Neuronal stem cell (in vitro differentiated cells): ENCODE data around the gene NEURL1B.
"Not testable (repeated sequence)": the region's sequence is repeated elsewhere in the genome, so short reads cannot be mapped to it uniquely, and the experiment has no call there.

Experiments used
- DNase-seq: peaks from one replicate; pipeline ENCODE4 v3.0.0-alpha.2; 2013; ENCODE audit warnings: low spot score
- H2AFZ ChIP-seq: one replicate; pipeline ENCODE4 v1.6.1; 2013; ENCODE audit warnings: mild to moderate bottlenecking, low read length, inconsistent platforms
- H2AK5ac ChIP-seq: 2 replicates; pipeline ENCODE4 v1.6.1; 2013; ENCODE audit warnings: low read depth, mild to moderate bottlenecking, inconsistent platforms, low read length, moderate library complexity, mixed read lengths
- H2BK120ac ChIP-seq: 2 replicates; pipeline ENCODE4 v1.6.1; 2013; ENCODE audit warnings: low read depth, mild to moderate bottlenecking, inconsistent platforms, low read length, moderate library complexity, mixed read lengths
- H2BK12ac ChIP-seq: one replicate; pipeline ENCODE4 v1.6.1; 2013; ENCODE audit warnings: low read length, inconsistent platforms
- H2BK15ac ChIP-seq: 2 replicates; pipeline ENCODE4 v1.6.1; 2013; ENCODE audit warnings: mild to moderate bottlenecking, low read length, inconsistent platforms, mixed read lengths
- H2BK5ac ChIP-seq: one replicate; pipeline ENCODE4 v1.6.1; 2013; ENCODE audit warnings: inconsistent platforms, mild to moderate bottlenecking, low read length, moderate library complexity
- H3K14ac ChIP-seq: one replicate; pipeline ENCODE4 v1.6.1; 2013; ENCODE audit warnings: low read length, inconsistent platforms
- H3K18ac ChIP-seq: 2 replicates; pipeline ENCODE4 v1.6.1; 2013; ENCODE audit warnings: low read length, inconsistent platforms
- H3K23ac ChIP-seq: 2 replicates; pipeline ENCODE4 v1.6.1; 2013; ENCODE audit warnings: low read depth, mild to moderate bottlenecking, mixed read lengths, low read length, inconsistent platforms; ENCODE audit not compliant: poor library complexity
- H3K27ac ChIP-seq: replicated peaks from 3 replicates; pipeline ENCODE4 v1.5.1; 2013; ENCODE audit warnings: low read length, inconsistent platforms
- H3K27me3 ChIP-seq, 3 experiments: 2 replicates each; pipeline ENCODE4 v1.6.1; 2013; ENCODE audit warnings: low read length in 3 of 3, mild to moderate bottlenecking in 2 of 3, inconsistent platforms in 1 of 3, low read depth in 1 of 3, mixed read lengths in 1 of 3, moderate library complexity in 1 of 3; ENCODE audit not compliant: control insufficient read depth in 3 of 3, insufficient read depth in 3 of 3
- H3K36me3 ChIP-seq, 2 donors: replicated peaks in 1 of 2; 2 replicates each; pipeline ENCODE4 v1.6.1; 2013; ENCODE audit warnings: low read length in 2 of 2; ENCODE audit not compliant: control insufficient read depth in 2 of 2, insufficient read depth in 2 of 2
- H3K4ac ChIP-seq: 2 replicates; pipeline ENCODE4 v1.6.1; 2013; ENCODE audit warnings: inconsistent platforms, mild to moderate bottlenecking, low read length, moderate library complexity
- H3K4me1 ChIP-seq, 2 donors: 1 replicate in 1 of 2; 2 replicates in 1 of 2; pipeline ENCODE4 v1.6.1; 2013; ENCODE audit warnings: low read length in 2 of 2, low read depth in 1 of 2; ENCODE audit not compliant: control insufficient read depth in 2 of 2, insufficient read depth in 1 of 2
- H3K4me2 ChIP-seq: one replicate; pipeline ENCODE4 v1.6.1; 2013; ENCODE audit warnings: mild to moderate bottlenecking, low read length, inconsistent platforms; ENCODE audit not compliant: insufficient read depth, poor library complexity, severe bottlenecking
- H3K4me3 ChIP-seq, 2 donors: 2 replicates each; pipeline ENCODE4 v1.5.1; 2013; ENCODE audit warnings: low read length in 2 of 2, mild to moderate bottlenecking in 2 of 2, inconsistent platforms in 1 of 2, moderate library complexity in 1 of 2
- H3K79me1 ChIP-seq: one replicate; pipeline ENCODE4 v1.6.1; 2013; ENCODE audit warnings: low read depth, mild to moderate bottlenecking, inconsistent platforms, low read length, moderate library complexity
- H3K9ac ChIP-seq: one replicate; pipeline ENCODE4 v1.6.1; 2013; ENCODE audit warnings: mild to moderate bottlenecking, low read depth, low read length, inconsistent platforms; ENCODE audit not compliant: poor library complexity
- H3K9me3 ChIP-seq, 2 donors: replicated peaks in 1 of 2; 2 replicates each; pipeline versions ENCODE3 to v1.6.1; 2013; ENCODE audit warnings: low read length in 2 of 2, mild to moderate bottlenecking in 2 of 2, inconsistent platforms in 1 of 2, low read depth in 1 of 2, mixed read lengths in 1 of 2, moderate library complexity in 1 of 2; ENCODE audit not compliant: control insufficient read depth in 2 of 2, insufficient read depth in 1 of 2
- H4K8ac ChIP-seq: one replicate; pipeline ENCODE4 v1.6.1; 2013; ENCODE audit warnings: low read depth, mild to moderate bottlenecking, inconsistent platforms, low read length, moderate library complexity
- H4K91ac ChIP-seq: one replicate; pipeline ENCODE4 v1.6.1; 2013; ENCODE audit warnings: low read length, low read depth, mild to moderate bottlenecking, inconsistent platforms; ENCODE audit not compliant: poor library complexity
- WGBS, 2 donors: extraction: QIAGEN DNeasy Blood & Tissue Kit; methylation state at CpG; one replicate each; pipeline ENCODE4 v1.1.7; 2013; ENCODE audit warnings: missing lambda C conversion rate in 2 of 2, mixed read lengths in 1 of 2; ENCODE audit not compliant: insufficient read length in 2 of 2, insufficient replicate concordance in 1 of 2; ENCODE audit errors: extremely low coverage in 2 of 2; 5-methylcytosine and 5-hydroxymethylcytosine counted together

Gene NEURL1B

DNA sequence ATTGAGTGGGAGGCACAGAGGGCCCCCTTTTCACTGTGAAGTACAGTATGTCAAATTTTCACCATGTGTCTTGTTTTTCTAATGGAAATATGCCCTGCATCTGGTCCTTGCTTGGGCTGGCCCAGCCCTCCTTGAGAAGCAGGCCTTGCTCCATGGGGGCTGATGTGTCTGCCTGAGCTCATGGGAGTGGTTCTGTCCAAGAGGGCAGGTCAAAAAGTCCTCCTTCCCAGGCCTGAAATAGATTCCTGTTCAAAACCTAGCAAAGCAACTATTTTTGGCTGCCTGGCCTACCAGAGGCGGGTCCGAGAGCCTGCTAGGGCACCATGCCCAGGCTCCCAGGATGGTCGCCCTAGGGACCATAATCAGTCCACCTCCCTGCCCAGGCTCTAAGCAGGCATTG lies 40.5 kb upstream of the NEURL1B start:
- DNase-seq: no peak
- Histone ChIP-seq H2AK5ac (no peak overlapping the region), H3K14ac (no peak overlapping the region), H3K23ac (no peak overlapping the region), H2BK5ac (no peak overlapping the region), H3K79me1 (peaks cover 3% of the 10 kb centered on the region), H3K27me3 (no peaks in the 10 kb centered on the region), H4K8ac (no peak overlapping the region), H2BK12ac (no peak overlapping the region), H2AFZ (no peak overlapping the region), H3K9me3 (peaks cover 0 to 11% of the 10 kb centered on the region in 2 donors), H3K4ac (no peak overlapping the region), H3K4me3 (no peak overlapping the region), H3K4me1 (peaks cover 20% of the 10 kb centered on the region in 2 donors), H3K27ac (no peak overlapping the region), H3K4me2 (no peak overlapping the region), H3K9ac (no peak overlapping the region), H4K91ac (no peak overlapping the region), H2BK120ac (no peak overlapping the region), H3K18ac (peak overlapping the region; percentile 46), H3K36me3 (no peaks in the 10 kb centered on the region), H2BK15ac (no peak overlapping the region)
- WGBS, 2 donors: no CpG with 5 or more reads among the region's 3 CpGs

DNA sequence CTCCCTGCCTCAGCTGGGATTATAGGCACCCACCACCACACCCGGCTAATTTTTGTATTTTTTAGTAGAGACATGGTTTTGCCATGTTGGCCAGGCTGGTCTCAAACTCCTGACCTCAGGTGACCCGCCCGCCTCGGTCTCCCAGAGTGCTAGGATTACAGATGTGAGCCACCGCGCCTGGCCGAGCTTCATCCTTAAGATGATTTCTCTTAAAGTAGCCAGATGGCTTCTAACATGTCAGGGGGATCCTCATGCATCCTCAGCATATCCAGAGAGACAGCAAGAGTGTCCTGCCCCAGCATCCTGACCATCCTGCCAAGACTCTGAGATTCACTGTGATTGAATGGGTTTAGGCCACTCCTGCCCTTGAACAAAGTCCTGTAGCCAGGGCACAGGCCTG lies 39.5 kb upstream of the NEURL1B start:
- H2AK5ac ChIP-seq, H3K4me2 ChIP-seq, H2AFZ ChIP-seq, H3K23ac ChIP-seq, H3K18ac ChIP-seq, H3K79me1 ChIP-seq, H3K14ac ChIP-seq, H3K4me3 ChIP-seq, H2BK120ac ChIP-seq, H2BK15ac ChIP-seq, H3K27ac ChIP-seq, H4K8ac ChIP-seq, H3K4ac ChIP-seq, H2BK5ac ChIP-seq, H3K27me3 ChIP-seq, DNase-seq, H2BK12ac ChIP-seq, H3K36me3 ChIP-seq, H4K91ac ChIP-seq, H3K9ac ChIP-seq: not testable (repeated sequence)
- WGBS, 2 donors: no CpG with 5 or more reads among the region's 7 CpGs
- H3K9me3 ChIP-seq: peaks cover 0 to 14% of the 10 kb centered on the region in 2 donors
- peaks cover 20 to 24% of the 10 kb centered on the region in 2 donors for H3K4me1 ChIP-seq

DNA sequence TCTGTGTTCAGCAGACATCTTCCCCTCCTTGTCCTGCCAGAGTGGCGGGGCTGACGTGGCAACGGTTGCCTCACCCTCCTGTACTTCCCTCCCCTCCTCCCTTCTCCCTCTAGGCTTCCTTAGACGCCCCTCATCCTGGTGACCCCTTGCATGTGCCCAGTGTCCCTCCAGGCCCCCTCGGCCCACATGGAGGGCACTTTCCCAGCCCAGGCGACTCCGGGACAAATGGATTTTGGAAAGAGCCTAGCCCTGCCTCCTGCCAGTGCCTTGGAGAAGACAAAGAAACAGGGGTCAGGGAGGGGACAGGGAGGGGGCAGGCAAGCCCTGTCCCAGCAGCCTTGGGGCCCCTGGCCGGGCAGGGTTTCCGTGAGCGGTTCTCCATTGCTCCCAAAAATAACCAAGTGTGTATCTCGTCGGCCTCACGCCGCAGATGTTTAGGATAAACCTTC lies 38.3 kb upstream of the NEURL1B start:
- H3K4me2 ChIP-seq: no peak overlapping the region
- peaks cover 0 to 14% of the 10 kb centered on the region in 2 donors for H3K9me3 ChIP-seq
- no peak overlapping the region for H3K27ac ChIP-seq
- peak overlapping the region; percentile 93 for H2AFZ ChIP-seq
- H3K4me3 ChIP-seq: no peak overlapping the region
- H2BK120ac ChIP-seq: no peak overlapping the region
- H3K79me1 ChIP-seq: no peaks in the 10 kb centered on the region
- no peak overlapping the region for H4K91ac ChIP-seq
- H2BK12ac ChIP-seq: no peak overlapping the region
- H3K9ac ChIP-seq: no peak overlapping the region
- H2AK5ac ChIP-seq: no peak overlapping the region
- no peak overlapping the region for H4K8ac ChIP-seq
- H3K14ac ChIP-seq: peak overlapping the region; percentile 91
- H2BK5ac ChIP-seq: no peak overlapping the region
- H3K4ac ChIP-seq: no peak overlapping the region
- H3K18ac ChIP-seq: peak overlapping the region; percentile 92
- H2BK15ac ChIP-seq: peak overlapping the region; percentile 11
- H3K27me3 ChIP-seq: no peaks in the 10 kb centered on the region
- H3K36me3 ChIP-seq: no peaks in the 10 kb centered on the region
- peak overlapping the region; percentile 8 for H3K23ac ChIP-seq
- no CpG with 5 or more reads among the region's 14 CpGs for WGBS, 2 donors
- H3K4me1 ChIP-seq: peaks cover 20 to 24% of the 10 kb centered on the region in 2 donors
- no peak for DNase-seq

DNA sequence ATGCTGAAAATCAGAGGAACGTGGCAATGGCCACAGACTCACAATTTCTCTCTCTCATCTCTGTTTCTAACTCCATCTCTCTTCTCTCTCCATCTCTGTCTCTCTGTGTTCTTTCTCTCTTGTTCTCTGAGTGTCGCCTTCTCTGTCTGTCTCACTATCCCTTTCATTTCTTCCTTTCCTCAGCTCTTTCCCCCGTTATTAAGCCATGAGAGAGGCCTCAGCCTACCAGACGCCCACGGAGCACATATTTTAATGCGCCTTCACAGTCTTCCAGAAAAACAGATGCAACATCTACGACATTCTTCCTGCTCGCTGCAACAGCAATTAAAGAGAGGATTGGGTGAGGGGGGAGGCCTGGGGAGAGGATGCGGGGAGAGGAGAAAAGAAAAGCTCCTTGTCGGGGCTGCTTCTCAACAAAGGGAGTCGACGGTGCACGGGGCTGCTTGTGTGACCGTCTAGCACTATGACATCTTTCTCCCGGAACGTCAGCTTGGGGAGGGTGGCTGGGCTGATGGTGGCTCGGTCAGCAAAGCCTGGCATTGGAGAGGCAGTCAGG lies 37.7 kb upstream of the NEURL1B start:
- H4K8ac ChIP-seq: no peak overlapping the region
- peak overlapping the region; percentile 24 for H3K27ac ChIP-seq
- peak; percentile 11 for DNase-seq
- peaks cover 20 to 24% of the 10 kb centered on the region in 2 donors for H3K4me1 ChIP-seq
- no peak overlapping the region for H3K4me2 ChIP-seq
- H3K14ac ChIP-seq: no peak overlapping the region
- H2BK120ac ChIP-seq: peak overlapping the region; percentile 33
- H3K27me3 ChIP-seq: peaks cover 0 to under 1% (median 0%) of the 10 kb centered on the region in 3 experiments
- no peak overlapping the region for H3K9ac ChIP-seq
- H3K23ac ChIP-seq: no peak overlapping the region
- peak overlapping the region in 1 of 2 donors; percentile 11 for H3K4me3 ChIP-seq
- H2BK15ac ChIP-seq: peak overlapping the region; percentile 59
- no peak overlapping the region for H4K91ac ChIP-seq
- H3K4ac ChIP-seq: no peak overlapping the region
- H2AK5ac ChIP-seq: peak overlapping the region; percentile 59
- H3K18ac ChIP-seq: peak overlapping the region; percentile 83
- H3K9me3 ChIP-seq: peaks cover 0 to 14% of the 10 kb centered on the region in 2 donors
- WGBS, 2 donors: no CpG with 5 or more reads among the region's 17 CpGs
- no peak overlapping the region for H2BK5ac ChIP-seq
- H3K36me3 ChIP-seq: no peaks in the 10 kb centered on the region
- no peaks in the 10 kb centered on the region for H3K79me1 ChIP-seq
- no peak overlapping the region for H2BK12ac ChIP-seq
- H2AFZ ChIP-seq: peak overlapping the region; percentile 93
